WERI-Rb-1 (cell line): ENCODE results near the gene TFRC.
"Not testable (repeated sequence)": the region's sequence is repeated elsewhere in the genome, so short reads cannot be mapped to it uniquely, and the experiment has no call there.

ENCODE experiments used
- DNase-seq: peaks from one replicate; pipeline ENCODE4 v3.0.0-alpha.2; 2020
- H3K27ac ChIP-seq: fragments of 250-450 bp; sonication (Bioruptor Pico); 2 replicates; pipeline ENCODE4 v1.5.1; 2020; ENCODE audit warnings: mild to moderate bottlenecking, moderate library complexity
- H3K27me3 ChIP-seq: fragments of 250-450 bp; sonication (Bioruptor Pico); 2 replicates; pipeline ENCODE4 v1.5.1; 2021; ENCODE audit warnings: mild to moderate bottlenecking, low read depth, moderate library complexity; ENCODE audit not compliant: insufficient read depth, severe bottlenecking
- H3K36me3 ChIP-seq: fragments of 250-450 bp; sonication (Bioruptor Pico); 2 replicates; pipeline ENCODE4 v1.5.1; 2020; ENCODE audit warnings: mild to moderate bottlenecking, moderate library complexity
- H3K4me3 ChIP-seq: 2 replicates; pipeline ENCODE4 v1.5.1; 2011; ENCODE audit warnings: low read depth, mild to moderate bottlenecking, control low read depth, low read length
- H3K9me3 ChIP-seq: fragments of 250-450 bp; sonication (Bioruptor Pico); 2 replicates; pipeline ENCODE4 v1.5.1; 2021; ENCODE audit warnings: mild to moderate bottlenecking, moderate library complexity; ENCODE audit not compliant: severe bottlenecking
- CTCF ChIP-seq: IDR thresholded peaks from 2 replicates; pipeline ENCODE4 v1.5.1; 2011; ENCODE audit warnings: low read depth, mild to moderate bottlenecking, control low read depth, inconsistent platforms, low read length

TFRC gene

DNA sequence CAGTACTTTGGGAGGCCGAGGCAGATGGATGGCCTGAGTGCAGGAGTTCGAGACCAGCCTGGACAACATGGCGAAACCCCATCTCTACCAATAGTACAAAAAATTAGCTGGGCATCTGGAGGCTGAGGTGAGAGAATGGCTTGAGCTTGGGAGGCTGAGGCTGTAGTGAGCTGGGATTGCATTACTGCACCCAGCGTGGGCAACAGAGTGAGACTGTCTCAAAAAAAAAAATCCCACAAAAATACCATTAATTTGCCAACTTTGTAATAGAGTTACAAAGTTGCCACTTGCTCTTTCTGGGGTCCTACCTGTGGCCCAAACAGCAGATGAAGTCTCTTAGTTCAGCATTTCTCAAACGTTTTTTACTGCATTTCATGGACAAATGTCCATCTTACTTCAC is 6.0 kb upstream of the TFRC start:
- TF ChIP-seq CTCF = no peak
- H3K36me3 ChIP-seq = no peaks in the 10 kb centered on the region
- H3K4me3 ChIP-seq = no peak overlapping the region
- no peaks in the 10 kb centered on the region for H3K9me3 ChIP-seq
- DNase-seq = no peak
- H3K27ac ChIP-seq = no peak overlapping the region
- H3K27me3 ChIP-seq = no peaks in the 10 kb centered on the region

GRCh38 chr3:196082619-196082971 is 705 bp upstream of the TFRC start:
- no peaks in the 10 kb centered on the region for H3K27me3 ChIP-seq
- peak overlapping the region; percentile 90 for H3K27ac ChIP-seq
- no peak for DNase-seq
- TF ChIP-seq CTCF = no peak
- H3K4me3 ChIP-seq = peak overlapping the region; percentile 86
- no peaks in the 10 kb centered on the region for H3K36me3 ChIP-seq
- H3K9me3 ChIP-seq = no peaks in the 10 kb centered on the region

DNA sequence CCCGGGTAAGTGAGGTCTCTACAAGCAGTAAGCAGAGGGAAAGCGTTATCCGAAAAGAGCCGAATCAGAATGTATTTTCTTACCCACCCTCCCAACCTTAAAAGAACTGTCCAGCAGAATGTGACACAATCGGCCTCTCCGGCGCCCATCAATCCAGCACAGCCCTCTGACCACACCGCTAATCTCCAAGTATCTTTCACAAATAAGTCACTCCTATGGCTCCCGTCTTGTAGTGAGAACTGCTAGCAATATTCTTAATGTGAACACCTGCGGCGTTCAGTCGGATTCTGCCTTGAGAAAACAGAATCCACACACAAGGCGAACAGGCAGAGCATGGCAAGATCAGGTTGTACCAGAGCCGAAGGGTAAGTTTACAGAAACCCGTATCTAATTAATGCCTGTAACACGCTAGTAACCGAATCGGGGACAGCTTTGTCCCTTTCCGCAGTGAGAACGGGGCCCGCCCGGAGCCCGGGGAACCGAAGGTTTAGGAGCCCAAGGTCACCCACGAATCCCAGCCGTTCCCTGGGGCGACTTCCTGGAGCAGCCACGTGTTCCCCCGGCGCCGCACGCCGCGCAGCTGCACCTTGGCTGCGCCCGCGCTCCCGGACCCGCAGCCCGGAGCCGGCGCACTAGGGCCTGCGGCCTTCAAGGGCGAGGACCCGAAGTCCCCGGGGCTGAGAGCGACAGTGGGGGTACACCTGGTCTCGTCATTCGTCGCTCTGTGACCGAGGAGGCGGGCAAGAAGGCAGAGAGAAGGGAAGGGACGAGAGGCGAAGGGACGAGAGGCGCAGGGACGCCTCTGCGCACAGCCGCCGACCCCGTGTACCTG is 672 bp downstream of the TFRC start:
- DNase-seq = peak; percentile 21
- H3K9me3 ChIP-seq = no peaks in the 10 kb centered on the region
- TF ChIP-seq CTCF = no peak
- no peaks in the 10 kb centered on the region for H3K36me3 ChIP-seq
- peak overlapping the region; percentile 90 for H3K27ac ChIP-seq
- H3K27me3 ChIP-seq = no peaks in the 10 kb centered on the region
- peak overlapping the region; percentile 86 for H3K4me3 ChIP-seq

DNA sequence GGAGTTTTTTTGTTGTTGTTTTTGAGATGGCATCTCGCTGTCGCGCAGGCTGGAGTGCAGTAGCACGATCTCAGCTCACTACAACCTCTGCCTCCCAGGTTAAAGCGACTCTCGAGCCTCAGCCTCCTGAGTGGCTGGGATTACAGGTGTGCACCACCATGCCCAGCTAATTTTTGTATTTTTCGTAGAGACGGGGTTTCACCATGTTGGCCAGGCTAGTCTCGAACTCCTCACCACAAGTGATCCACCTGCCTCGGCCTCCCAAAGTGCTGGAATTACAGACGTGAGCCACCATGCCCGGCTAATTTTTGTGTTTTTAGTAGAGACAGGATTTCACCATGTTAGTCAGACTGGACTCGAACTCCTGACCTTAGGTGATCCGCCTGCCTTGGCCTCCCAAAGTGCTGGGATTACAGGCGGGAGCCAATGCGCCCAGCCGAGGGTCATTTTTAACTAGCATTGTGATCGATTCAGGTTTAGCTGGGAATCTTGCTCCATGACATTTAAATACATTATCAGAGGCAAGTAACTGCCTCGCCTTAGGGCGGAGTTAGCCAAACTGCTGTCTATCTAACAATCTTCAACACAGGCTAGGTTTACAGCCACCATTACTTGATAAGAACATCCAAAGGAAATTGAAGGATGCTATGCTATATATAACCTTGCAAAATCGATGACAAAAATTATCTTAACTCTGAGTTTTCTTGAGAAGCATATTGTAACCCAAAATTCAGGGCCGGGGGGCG is 1.6 kb downstream of the TFRC start:
- not testable (repeated sequence) for H3K9me3 ChIP-seq, H3K27me3 ChIP-seq, H3K36me3 ChIP-seq, H3K27ac ChIP-seq, DNase-seq
- peak overlapping the region; percentile 86 for H3K4me3 ChIP-seq

GRCh38 chr3:196079682-196080081 is 2.2 kb downstream of the TFRC start:
- no peak for DNase-seq
- Histone ChIP-seq H3K27me3 (no peaks in the 10 kb centered on the region), H3K9me3 (no peaks in the 10 kb centered on the region), H3K36me3 (peaks cover 5% of the 10 kb centered on the region; the same call in 1 of the 2 replicates), H3K4me3 (no peak overlapping the region), H3K27ac (no peak overlapping the region)
- TF ChIP-seq CTCF = no peak

- no peak for DNase-seq
- no peak for TF ChIP-seq CTCF
- H3K4me3 ChIP-seq = no peak overlapping the region
- no peaks in the 10 kb centered on the region for H3K9me3 ChIP-seq
- peaks cover 30% of the 10 kb centered on the region for H3K36me3 ChIP-seq
- H3K27ac ChIP-seq = no peak overlapping the region
- no peaks in the 10 kb centered on the region for H3K27me3 ChIP-seq
Measured at GRCh38 chr3:196075013-196075412, 6.9 kb downstream of the TFRC start.
